GM10248 (cell line): Measurements from ENCODE around the gene SEC11C.

ENCODE experiments used
- CTCF ChIA-PET: fragments of 300-600 bp; sonication (Branson Sonifier 250); formaldehyde crosslinking; extraction: SDS; loops from one replicate; lab custom pipeline; 2021; ENCODE audit warnings: antibody characterized with exemption; lab: Yijun Ruan, JAX
- POLR2A ChIA-PET: fragments of 350-650 bp; sonication (Branson Sonifier 250); formaldehyde crosslinking; extraction: SDS; loops from one replicate; lab custom pipeline; 2020; ENCODE audit warnings: antibody characterized with exemption; lab: Yijun Ruan, JAX
- DNase-seq: peaks from one replicate; pipeline ENCODE4 v3.0.0; 2012; ENCODE audit errors: extremely low spot score
- CTCF ChIP-seq: IDR thresholded peaks from 2 replicates; pipeline ENCODE4 v1.5.1; 2012; ENCODE audit warnings: mild to moderate bottlenecking, low read depth; ENCODE audit errors: extremely low read depth, missing control alignments, control extremely low read depth

Gene SEC11C

GRCh38 chr18:59139615-59140301 lies at the start of gene SEC11C:
Gene SEC11C (plus strand): TSS chr18:59139884. CDS start chr18:59139949, 65 bp downstream.
- POLR2A ChIA-PET: interaction anchor here (0.7 kb wide), 1 partner anchor 76 kb away, joined by 3 read pairs; no protein-coding TSS in a partner anchor
- peak; percentile 94 for DNase-seq
- no peak for TF ChIP-seq CTCF
- CTCF ChIA-PET: interaction anchor here (2.1 to 2.8 kb wide), 2 partner anchors 54 to 56 kb away, joined by 5 to 8 read pairs; no protein-coding TSS in a partner anchor

GRCh38 chr18:59090966-59091603 lies 48.6 kb upstream of the SEC11C start:
- no peak for TF ChIP-seq CTCF
- CTCF ChIA-PET: interaction anchor here (1.3 to 1.7 kb wide), 2 partner anchors 327 to 805 kb away, joined by 3 to 4 read pairs; no protein-coding TSS in a partner anchor
- DNase-seq: no peak
- POLR2A ChIA-PET: no interaction called here

DNA sequence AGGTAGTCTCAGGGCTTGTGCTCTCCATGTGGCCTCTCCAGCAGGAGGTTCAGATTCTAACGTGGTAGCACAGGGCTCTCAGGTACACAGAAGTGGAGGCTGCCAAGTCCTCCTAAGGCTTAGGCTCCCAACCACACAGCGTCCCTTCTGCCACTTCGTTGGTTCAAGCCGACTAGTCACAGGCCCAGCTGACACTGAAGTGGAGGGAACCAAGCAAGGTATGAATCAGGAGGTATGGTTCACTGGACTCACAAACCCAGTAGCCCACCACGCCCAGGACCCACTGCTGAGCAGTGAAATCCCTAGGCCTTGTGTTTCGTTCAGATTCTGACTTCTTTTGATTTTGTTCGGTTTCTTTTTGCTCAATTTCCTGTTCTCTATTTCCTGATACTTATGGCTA lies 46.0 kb upstream of the SEC11C start:
- ChIA-PET CTCF (interaction anchor here (2.2 to 2.4 kb wide), 2 partner anchors 8 to 10 kb away, joined by 6 to 12 read pairs; no protein-coding TSS in a partner anchor), POLR2A (no interaction called here)
- TF ChIP-seq CTCF: no peak
- no peak for DNase-seq

- DNase-seq: no peak
- POLR2A ChIA-PET: no interaction called here
- CTCF ChIA-PET: interaction anchor here (1.3 to 2.2 kb wide), 2 partner anchors 9 to 17 kb away, joined by 3 to 6 read pairs; no protein-coding TSS in a partner anchor
- TF ChIP-seq CTCF: no peak
Measured at GRCh38 chr18:59094569-59094968, 45.1 kb upstream of the SEC11C start.

DNA sequence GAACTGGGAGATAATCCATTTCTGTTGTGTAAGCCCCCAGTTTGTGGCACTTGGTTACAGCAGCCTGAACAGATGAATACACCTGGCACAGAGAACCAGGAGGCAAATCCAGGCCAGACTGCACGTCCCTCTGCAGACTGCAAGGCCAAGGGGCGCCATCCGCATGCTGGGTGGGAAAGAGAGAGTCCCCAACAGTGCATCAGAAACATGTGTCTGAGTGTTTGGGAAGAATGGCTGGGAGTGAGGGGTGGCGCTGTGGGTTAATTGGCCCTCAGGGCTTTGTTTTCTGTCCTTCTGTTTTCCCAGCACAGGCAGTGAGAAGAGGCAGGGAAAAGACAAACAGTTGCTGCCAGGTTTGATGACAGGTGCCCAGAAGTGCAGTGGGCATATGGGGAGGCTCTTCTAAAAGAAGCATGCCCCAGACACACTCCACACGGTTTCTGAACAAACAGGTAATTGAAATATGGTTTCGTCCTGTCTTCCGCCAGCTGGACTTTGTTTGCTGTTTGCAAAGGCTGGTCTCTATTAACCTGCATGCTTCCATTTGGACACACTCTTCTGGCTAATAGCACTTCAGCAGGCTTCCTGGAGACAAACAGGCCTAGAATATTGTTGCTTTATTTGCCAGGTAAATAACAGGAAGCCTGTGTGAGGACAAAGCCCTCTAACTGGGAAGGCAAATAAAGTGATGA lies 43.4 kb upstream of the SEC11C start:
- CTCF ChIA-PET: interaction anchor here (1.1 to 1.3 kb wide), 2 partner anchors 12 to 332 kb away, joined by 3 to 8 read pairs; no protein-coding TSS in a partner anchor
- no peak for TF ChIP-seq CTCF

DNA sequence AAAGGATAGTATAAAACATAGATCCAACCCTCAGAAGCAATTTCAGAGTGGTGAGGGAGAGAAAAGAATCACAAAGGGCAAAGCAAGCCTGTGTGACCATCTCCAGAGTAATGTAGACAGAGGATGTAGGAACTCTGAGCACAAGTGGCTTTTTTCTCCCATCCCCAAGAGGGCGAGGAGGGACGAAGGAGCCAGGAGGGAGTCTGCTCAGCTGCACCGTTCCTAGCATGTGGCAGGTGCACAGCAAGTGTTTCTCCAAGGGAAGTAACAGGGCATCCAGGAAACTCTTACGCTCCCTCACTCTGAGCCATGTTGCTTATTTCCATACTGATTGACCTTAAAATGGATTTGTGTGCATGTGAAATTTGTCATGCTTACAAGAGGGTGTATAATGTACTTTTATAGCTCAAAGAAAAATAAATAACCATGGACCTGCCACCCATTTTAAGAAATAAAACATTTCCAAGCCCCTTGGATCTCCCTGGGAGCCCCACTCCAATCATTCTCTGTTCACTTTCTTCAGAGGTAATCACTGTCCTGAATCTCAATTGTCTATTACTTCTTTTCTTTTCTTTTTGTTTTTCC lies 37.8 kb upstream of the SEC11C start:
- ChIA-PET CTCF (no interaction called here), POLR2A (no interaction called here)
- no peak for DNase-seq

More for the DNA sequence above, 43.4 kb upstream of the SEC11C start:
- DNase-seq: no peak
- POLR2A ChIA-PET: no interaction called here

More for the DNA sequence above, 37.8 kb upstream of the SEC11C start:
- no peak for TF ChIP-seq CTCF
